Mesendoderm (in vitro differentiated cells): ENCODE results near the gene LIF.

ENCODE experiments used
- DNase-seq: peaks from one replicate; pipeline ENCODE4 v3.0.0; 2013
- H2AK5ac ChIP-seq: 2 replicates; pipeline ENCODE4 v1.6.1; 2013; ENCODE audit warnings: low read length, inconsistent platforms
- H2BK120ac ChIP-seq: 2 replicates; pipeline ENCODE4 v1.6.1; 2013; ENCODE audit warnings: low read depth, mild to moderate bottlenecking, low read length, moderate library complexity, mixed read lengths
- H2BK15ac ChIP-seq: replicated peaks from 2 replicates; pipeline ENCODE4 v1.6.1; 2013; ENCODE audit warnings: low read depth, mild to moderate bottlenecking, moderate library complexity
- H2BK5ac ChIP-seq: 2 replicates; pipeline ENCODE4 v1.6.1; 2013; ENCODE audit warnings: low read length, inconsistent platforms
- H3K18ac ChIP-seq: 2 replicates; pipeline ENCODE4 v1.6.1; 2013; ENCODE audit warnings: mild to moderate bottlenecking, low read length, mixed read lengths
- H3K23ac ChIP-seq: one replicate; pipeline ENCODE4 v1.6.1; 2013; ENCODE audit warnings: low read length
- H3K27ac ChIP-seq: 2 replicates; pipeline ENCODE4 v1.5.1; 2013; ENCODE audit warnings: low read depth, mild to moderate bottlenecking, inconsistent platforms, low read length, moderate library complexity
- H3K27me3 ChIP-seq: 2 replicates; pipeline ENCODE4 v1.6.1; 2013; ENCODE audit warnings: low read length, control low read depth, mild to moderate bottlenecking, inconsistent platforms; ENCODE audit not compliant: insufficient read depth, poor library complexity
- H3K36me3 ChIP-seq: 2 replicates; pipeline ENCODE4 v1.6.1; 2013; ENCODE audit warnings: low read length, inconsistent platforms; ENCODE audit not compliant: control insufficient read depth, insufficient read depth
- H3K4ac ChIP-seq: one replicate; pipeline ENCODE4 v1.6.1; 2013; ENCODE audit warnings: low read depth, mild to moderate bottlenecking, low read length, moderate library complexity
- H3K4me1 ChIP-seq: 2 replicates; pipeline ENCODE4 v1.6.1; 2013; ENCODE audit warnings: low read depth, low read length, inconsistent platforms; ENCODE audit not compliant: control insufficient read depth
- H3K4me2 ChIP-seq: 2 replicates; pipeline ENCODE4 v1.6.1; 2013; ENCODE audit warnings: low read length
- H3K4me3 ChIP-seq: 2 replicates; pipeline ENCODE4 v1.5.1; 2013; ENCODE audit warnings: mild to moderate bottlenecking, low read length
- H3K56ac ChIP-seq: one replicate; pipeline ENCODE4 v1.6.1; 2013; ENCODE audit warnings: low read length
- H3K79me1 ChIP-seq: 2 replicates; pipeline ENCODE4 v1.6.1; 2013; ENCODE audit warnings: low read length, inconsistent platforms
- H3K79me2 ChIP-seq: 2 replicates; pipeline ENCODE4 v1.6.1; 2013; ENCODE audit warnings: mild to moderate bottlenecking, low read length; ENCODE audit not compliant: control insufficient read depth, insufficient read depth
- H3K9ac ChIP-seq: 2 replicates; pipeline ENCODE4 v1.6.1; 2013; ENCODE audit warnings: low read length, inconsistent platforms
- H4K5ac ChIP-seq: one replicate; pipeline ENCODE4 v1.6.1; 2013; ENCODE audit warnings: low read length
- H4K8ac ChIP-seq: one replicate; pipeline ENCODE4 v1.6.1; 2013; ENCODE audit warnings: low read depth, mild to moderate bottlenecking, control low read depth, low read length, moderate library complexity
- WGBS: extraction: QIAGEN DNeasy Blood & Tissue Kit; methylation state at CpG from one replicate; pipeline ENCODE4 v1.1.7; 2013; ENCODE audit warnings: low lambda C conversion rate, missing lambda C conversion rate; ENCODE audit not compliant: insufficient coverage; ENCODE audit errors: extremely low coverage; 5-methylcytosine and 5-hydroxymethylcytosine counted together

LIF gene

GRCh38 chr22:30190574-30190973, 56.0 kb downstream of the LIF start:
- no peak overlapping the region for H3K4me3 ChIP-seq
- H3K36me3 ChIP-seq: no peaks in the 10 kb centered on the region
- no peak overlapping the region for H4K5ac ChIP-seq
- H3K27ac ChIP-seq: no peak overlapping the region
- H3K4me2 ChIP-seq: no peak overlapping the region
- H3K79me2 ChIP-seq: no peaks in the 10 kb centered on the region
- H3K4ac ChIP-seq: no peak overlapping the region
- H3K9ac ChIP-seq: no peak overlapping the region
- no peak for DNase-seq
- H3K79me1 ChIP-seq: no peaks in the 10 kb centered on the region
- no peak overlapping the region for H2BK120ac ChIP-seq
- no peak overlapping the region for H2BK15ac ChIP-seq
- H2BK5ac ChIP-seq: no peak overlapping the region
- no peaks in the 10 kb centered on the region for H3K4me1 ChIP-seq
- no CpG with 5 or more reads among the region's 1 CpG for WGBS
- no peak overlapping the region for H3K56ac ChIP-seq
- no peaks in the 10 kb centered on the region for H3K27me3 ChIP-seq
- H3K23ac ChIP-seq: no peak overlapping the region
- H4K8ac ChIP-seq: no peak overlapping the region
- H3K18ac ChIP-seq: no peak overlapping the region
- H2AK5ac ChIP-seq: no peak overlapping the region
